Colon (tissue), 2 donors: ENCODE data around the gene CS.
"Not testable (repeated sequence)": the region's sequence is repeated elsewhere in the genome, so short reads cannot be mapped to it uniquely, and the experiment has no call there.

ENCODE experiments used
- FAIRE-seq: peaks from 2 replicates; lab custom pipeline; 2012; peaks lifted over from hg19 to GRCh38; lab: Jason Lieb, UNC
- donor health status: control.
- donor health status: control.

Gene CS

GRCh38 chr12:56299853-56300643 is at the start of gene CS:
Gene CS (minus strand): TSS chr12:56300330. CDS start chr12:56300201, 129 bp downstream.
- FAIRE-seq, result no peak

GRCh38 chr12:56348776-56349175 is 48.6 kb upstream of the CS start:
- no peak for FAIRE-seq

DNA sequence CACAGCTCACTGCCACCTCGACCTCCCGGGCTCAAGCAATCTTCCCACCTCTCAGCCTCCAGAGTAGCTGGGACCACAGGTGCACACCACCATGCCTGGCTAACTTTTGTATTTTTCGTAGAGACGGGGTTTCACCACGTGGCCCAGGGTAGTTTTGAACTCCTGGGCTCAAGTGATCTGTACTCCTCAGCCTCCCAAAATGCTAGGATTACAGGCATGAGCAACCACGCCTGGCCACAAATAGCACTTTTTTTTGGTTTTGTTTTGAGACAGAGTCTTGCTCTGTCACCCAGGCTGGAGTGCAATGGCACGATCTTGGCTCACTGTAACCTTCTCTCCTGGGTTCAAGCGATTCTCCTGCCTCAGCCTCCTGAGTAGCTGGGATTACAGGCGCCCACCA is 47.1 kb upstream of the CS start:
- not testable (repeated sequence) for FAIRE-seq

GRCh38 chr12:56346675-56347074 is 46.5 kb upstream of the CS start:
- no peak for FAIRE-seq

DNA sequence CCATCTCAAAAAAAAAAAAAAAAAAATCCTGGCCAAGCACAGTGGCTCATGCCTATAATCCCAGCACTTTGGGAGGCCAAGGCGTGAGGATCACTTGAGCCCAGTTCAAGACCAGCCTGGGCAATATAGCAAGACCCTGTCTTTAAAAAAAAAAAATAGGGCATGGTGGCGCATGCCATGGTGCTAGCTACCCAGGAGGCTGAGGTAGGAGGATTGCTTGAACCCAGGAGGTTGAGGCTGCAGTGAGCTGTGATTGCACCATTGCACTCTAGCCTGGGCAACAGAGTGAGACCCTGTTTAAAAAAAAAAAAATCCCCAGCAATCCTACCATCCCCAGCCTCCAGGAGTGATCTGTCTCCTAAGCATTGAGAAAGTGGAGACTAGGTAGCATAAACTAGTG is 42.2 kb upstream of the CS start:
- not testable (repeated sequence) for FAIRE-seq

DNA sequence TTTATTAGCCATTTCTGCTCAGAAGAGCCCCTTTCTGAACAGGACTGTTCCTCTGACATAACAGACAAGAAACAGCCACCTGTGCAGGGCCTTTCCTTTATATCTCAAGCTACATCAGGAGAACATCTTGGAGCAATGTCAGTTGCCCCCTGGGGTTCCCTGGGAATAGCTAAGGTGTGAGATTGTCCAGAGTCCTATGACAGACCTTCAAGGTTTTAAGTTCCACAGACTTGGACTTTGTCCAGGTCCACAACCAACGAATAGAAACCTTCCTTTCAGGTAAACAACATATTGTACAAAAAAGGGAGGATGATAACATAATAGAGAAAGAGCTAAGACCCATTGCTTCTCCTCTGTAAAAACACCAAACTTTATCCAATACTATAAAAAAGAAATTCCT is 41.5 kb upstream of the CS start:
- FAIRE-seq, result no peak

DNA sequence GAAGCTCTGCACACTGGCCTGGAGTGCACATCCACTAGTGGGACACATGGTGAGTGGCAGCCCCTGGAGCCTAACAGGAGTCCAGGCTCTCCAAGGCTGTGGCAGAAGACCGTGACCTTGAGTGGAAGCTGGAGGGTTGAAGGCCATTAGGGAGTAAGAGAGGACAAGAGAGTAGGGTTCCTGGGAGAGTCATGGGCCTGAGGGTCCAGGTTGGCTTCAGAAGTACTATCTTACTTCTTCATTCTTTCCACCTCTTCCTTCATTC is 39.0 kb upstream of the CS start:
- FAIRE-seq, result no peak

DNA sequence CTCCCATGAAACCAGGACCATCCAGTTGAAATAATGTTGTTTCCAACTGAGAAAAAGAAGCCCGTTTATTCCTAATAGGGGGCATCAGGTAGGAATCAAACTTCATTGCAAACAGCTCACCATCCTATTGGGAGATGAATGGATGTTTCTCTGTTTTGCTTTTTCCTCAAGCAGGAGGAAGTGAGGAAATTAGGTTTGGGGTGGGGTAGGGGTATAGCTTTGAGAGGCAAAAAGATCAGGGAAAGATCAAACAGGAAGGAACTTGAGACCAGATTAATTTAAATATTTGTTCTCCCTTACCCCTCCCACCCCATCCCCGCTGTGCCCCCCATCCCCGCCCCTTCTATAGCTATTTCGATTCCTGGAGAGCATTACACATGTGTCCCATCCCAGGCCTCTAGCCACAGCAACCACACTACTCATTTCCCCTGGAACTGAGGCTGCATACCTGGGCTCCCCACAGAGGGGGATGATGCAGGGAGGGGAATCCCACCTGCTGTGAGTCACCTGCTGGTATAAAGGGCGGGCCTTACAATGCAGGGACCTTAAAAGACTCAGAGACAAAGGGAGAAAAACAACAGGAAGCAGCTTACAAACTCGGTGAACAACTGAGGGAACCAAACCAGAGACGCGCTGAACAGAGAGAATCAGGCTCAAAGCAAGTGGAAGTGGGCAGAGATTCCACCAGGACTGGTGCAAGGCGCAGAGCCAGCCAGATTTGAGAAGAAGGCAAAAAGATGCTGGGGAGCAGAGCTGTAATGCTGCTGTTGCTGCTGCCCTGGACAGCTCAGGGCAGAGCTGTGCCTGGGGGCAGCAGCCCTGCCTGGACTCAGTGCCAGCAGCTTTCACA is 38.4 kb upstream of the CS start, which contains the start of gene IL23A:
IL23A (plus strand) TSS at position 577 of the 850 bp plus-strand sequence; CDS start at position 738, 161 bp downstream.
- FAIRE-seq, result no peak

GRCh38 chr12:56337753-56338251 is 37.7 kb upstream of the CS start:
- FAIRE-seq, result no peak

GRCh38 chr12:56336361-56337167 is 36.4 kb upstream of the CS start:
- no peak for FAIRE-seq

DNA sequence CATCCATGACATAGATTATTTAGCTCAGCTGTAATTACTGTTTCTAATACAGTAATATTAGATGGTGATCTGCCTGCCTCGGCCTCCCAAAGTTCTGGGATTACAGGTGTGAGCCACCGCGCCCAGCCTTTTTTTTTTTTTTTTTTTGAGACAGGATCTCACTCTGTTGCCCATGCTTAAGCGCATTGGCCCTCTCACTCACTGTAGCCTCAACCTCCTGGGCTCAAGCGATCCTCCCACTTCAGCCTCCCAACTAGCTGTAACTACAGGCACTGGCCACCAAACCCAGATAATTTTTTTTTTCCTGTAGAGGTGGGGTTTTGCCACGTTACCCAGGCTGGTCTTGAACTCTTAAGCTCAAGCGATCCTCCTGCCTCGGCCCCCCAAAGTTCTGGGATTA is 35.4 kb upstream of the CS start:
- FAIRE-seq, result not testable (repeated sequence)

GRCh38 chr12:56334490-56334793 is 34.3 kb upstream of the CS start:
- FAIRE-seq, result no peak

GRCh38 chr12:56333679-56334489 is 33.8 kb upstream of the CS start, which contains the start of gene PAN2:
Gene PAN2 (minus strand): TSS chr12:56334000. CDS start chr12:56333094, 906 bp downstream.
- FAIRE-seq, result no peak

DNA sequence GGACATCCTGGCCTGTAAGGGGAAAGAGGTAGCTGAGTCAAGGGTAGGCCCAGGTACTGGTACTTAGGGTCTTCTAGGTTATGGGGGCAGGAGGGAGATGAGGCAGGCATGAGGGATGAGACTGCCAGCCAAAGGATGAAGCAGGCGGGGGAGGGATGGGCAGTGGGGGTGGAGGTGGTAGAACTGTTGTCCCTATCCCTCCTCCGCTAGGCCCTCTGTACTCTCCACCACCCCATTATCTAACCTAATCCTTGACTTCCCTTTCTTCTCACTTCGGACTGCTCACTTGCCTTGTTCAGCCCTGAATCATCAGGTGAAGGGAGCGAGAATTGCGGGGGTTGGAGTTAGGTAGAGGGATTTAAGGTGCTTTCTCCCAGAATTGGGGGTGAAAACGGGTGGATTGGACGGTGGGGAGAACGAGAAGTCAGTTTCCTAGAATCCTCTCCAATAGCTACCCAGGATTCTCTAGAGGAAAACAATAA is 33.1 kb upstream of the CS start:
- FAIRE-seq, result no peak

DNA sequence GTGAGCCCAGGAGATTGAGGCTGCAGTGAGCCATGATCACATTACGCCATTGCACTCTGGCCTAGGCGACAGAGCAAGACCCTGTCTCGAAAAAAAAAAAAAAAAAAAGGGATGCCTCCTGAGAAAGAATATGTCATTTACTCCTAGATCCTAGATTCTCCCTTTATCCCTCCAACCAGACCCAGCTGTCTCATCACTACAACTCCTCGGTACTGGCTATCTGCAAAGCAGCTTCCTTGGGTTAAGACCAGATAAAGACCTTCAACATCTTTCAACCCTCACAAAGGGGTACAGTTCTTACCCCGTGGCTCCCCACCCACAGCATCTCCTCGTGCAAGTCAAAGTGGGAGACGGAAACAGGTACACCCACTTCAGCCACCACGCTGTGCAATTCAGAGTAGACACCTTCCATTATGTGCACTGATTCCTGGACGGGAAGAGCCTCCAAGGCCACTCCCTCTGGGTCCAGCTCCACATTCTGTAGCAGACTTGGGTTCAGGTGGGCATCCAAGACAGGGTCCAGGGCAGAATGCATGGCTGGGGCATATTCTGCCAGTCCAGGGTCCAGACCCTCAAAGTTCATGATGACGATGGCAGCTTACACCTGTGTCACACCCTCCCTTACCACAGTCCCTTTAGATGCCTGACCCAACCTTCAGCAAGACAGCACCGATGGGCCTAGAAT is 32.5 kb upstream of the CS start:
- no peak for FAIRE-seq

GRCh38 chr12:56330936-56331490 is 30.9 kb upstream of the CS start:
- FAIRE-seq, result no peak

GRCh38 chr12:56326533-56326932 is 26.4 kb upstream of the CS start:
- FAIRE-seq, result no peak

GRCh38 chr12:56326126-56326525 is 26.0 kb upstream of the CS start:
- no peak for FAIRE-seq

DNA sequence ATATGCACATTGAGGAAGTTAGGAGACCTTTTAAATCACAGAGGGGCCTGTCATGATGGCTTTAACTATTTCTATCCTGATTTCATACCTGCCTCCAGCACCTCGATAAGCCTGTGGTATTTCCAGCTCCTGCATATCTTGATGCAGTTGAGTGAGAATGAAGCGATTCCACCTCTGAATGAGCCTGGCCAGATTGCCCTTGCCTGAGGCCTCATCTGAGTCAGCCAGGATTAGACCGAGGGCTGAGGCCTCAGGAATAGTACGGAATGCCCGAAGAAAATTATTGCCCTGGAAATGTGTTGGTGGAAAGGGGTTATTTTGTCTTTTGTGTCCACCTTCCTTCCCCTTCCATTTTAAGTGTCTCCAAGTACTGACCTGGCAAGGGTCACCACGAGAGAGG is 24.1 kb upstream of the CS start:
- FAIRE-seq, result no peak

DNA sequence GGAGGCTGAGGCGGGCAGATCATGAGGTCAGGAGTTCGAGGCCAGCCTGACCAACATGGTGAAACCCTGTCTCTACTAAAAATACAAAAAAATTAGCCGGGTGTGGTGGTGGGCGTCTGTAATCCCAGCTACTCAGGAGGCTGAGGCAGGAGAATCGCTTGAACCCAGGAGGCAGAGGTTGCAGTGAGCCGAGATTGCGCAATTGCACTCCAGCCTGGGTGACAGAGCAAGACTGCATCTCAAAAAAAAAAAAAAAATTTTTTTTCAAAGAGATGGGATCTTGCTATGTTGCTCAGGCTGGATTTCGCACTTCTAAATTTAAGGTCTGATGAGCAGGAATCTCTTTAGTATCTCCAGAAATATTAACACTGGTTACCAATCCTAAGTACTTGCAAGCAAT is 21.5 kb upstream of the CS start:
- not testable (repeated sequence) for FAIRE-seq

GRCh38 chr12:56321027-56321426 is 20.9 kb upstream of the CS start:
- no peak for FAIRE-seq
